Kidney (tissue), 14 donors: ENCODE measurements around the gene IQCB1. TPM values are rescaled to one million over a fixed set of nuclear protein-coding genes. Genes with fewer than 3 reads are reported as not detected.
A peak's percentile ranks its signal among the peaks of the same experiment; 100 is the strongest.
"Not testable (repeated sequence)": the region's sequence is repeated elsewhere in the genome, so short reads cannot be mapped to it uniquely, and the experiment has no call there.

Source experiments
- DNase-seq, 5 donors: peaks; one replicate each; pipeline ENCODE4 v3.0.0-alpha.2; 2013 to 2020
- FAIRE-seq: peaks from 2 replicates; lab custom pipeline; 2012; peaks lifted over from hg19 to GRCh38; lab: Jason Lieb, UNC
- H3K27ac ChIP-seq, 2 donors: one replicate each; pipeline ENCODE4 v1.7.0; 2013; ENCODE audit warnings: low read depth in 2 of 2, low read length in 2 of 2, inconsistent platforms in 1 of 2
- H3K27me3 ChIP-seq: one replicate; pipeline ENCODE4 v1.7.1; 2013; ENCODE audit warnings: low read length, inconsistent platforms; ENCODE audit not compliant: control insufficient read depth, insufficient read depth
- H3K36me3 ChIP-seq, 3 donors: one replicate each; pipeline versions ENCODE4 v1.7.0 to v1.7.1; 2013; ENCODE audit warnings: low read length in 3 of 3, control low read depth in 1 of 3, inconsistent platforms in 1 of 3; ENCODE audit not compliant: insufficient read depth in 3 of 3, control insufficient read depth in 2 of 3
- H3K4me1 ChIP-seq, 3 donors: one replicate each; pipeline versions ENCODE4 v1.7.0 to v1.7.1; 2013; ENCODE audit warnings: low read length in 3 of 3, inconsistent platforms in 1 of 3, low read depth in 1 of 3; ENCODE audit not compliant: control insufficient read depth in 2 of 3, insufficient read depth in 2 of 3
- H3K4me3 ChIP-seq, 3 donors: one replicate each; pipeline versions ENCODE4 v1.7.0 to v1.8.1; 2013; ENCODE audit warnings: low read length in 3 of 3, control low read depth in 1 of 3, inconsistent platforms in 1 of 3
- H3K9ac ChIP-seq, 3 donors: one replicate each; pipeline versions ENCODE4 v1.7.0 to v1.7.1; 2013; ENCODE audit warnings: low read length in 3 of 3, control low read depth in 1 of 3, inconsistent platforms in 1 of 3
- H3K9me3 ChIP-seq, 3 donors: one replicate each; pipeline versions ENCODE4 v1.7.0 to v1.7.1; 2013; ENCODE audit warnings: low read length in 3 of 3, control low read depth in 1 of 3, inconsistent platforms in 1 of 3; ENCODE audit not compliant: control insufficient read depth in 2 of 3, insufficient read depth in 1 of 3
- CTCF ChIP-seq: IDR thresholded peaks from 3 replicates; pipeline ENCODE4 v1.5.1; 2012; ENCODE audit warnings: mild to moderate bottlenecking, moderate library complexity, borderline replicate concordance; ENCODE audit not compliant: insufficient read depth; ENCODE audit errors: extremely low read depth
- intact Hi-C: fragments of 100-400 bp; cut with DNase I; formaldehyde crosslinking; loops from one replicate; pipeline ENCODE4 v1.11.1; 2022
- polyA plus RNA-seq: library from polyadenylated mRNA; stranded (reverse); fragments of 350-450 nt; fragmentation: Illumina TruSeq; extraction: RNeasy Lipid Tissue Mini Kit (QIAGEN cat#74804); gene quantifications from one replicate; pipeline ENCODE4 v1.2.3, GENCODE V29; 2014; ENCODE audit warnings: low read depth, low replicate concordance; ENCODE audit not compliant: insufficient read depth
- total RNA-seq: library from RNA; stranded (reverse); fragmentation: NEBNext Ultra II Directional; extraction: Animal tissue kit (Norgen Biotek cat#: 25700); gene quantifications from one replicate; pipeline ENCODE4 v1.2.1, GENCODE V29; 2021
- donor health status: control.
- donor health status: control.
- donor health status: control.
- donor health status: control.
- donor health status: control.
- donor health status: DM: yes; HTN: yes; CAD: no.
- donor health status: Normal renal cell carcinoma (clear cell type).

The IQCB1 gene
- total and polyA plus RNA-seq, 2 donors from 2014 or later = 12.9 to 16.9 TPM

- H3K9me3 ChIP-seq = no peaks in the 10 kb centered on the region
- intact Hi-C loops = no loop called here
- peak within 1 kb of the TSS; percentile 80 to 93 (median 92) for H3K4me3 ChIP-seq
- H3K27me3 ChIP-seq = peaks cover 2% of the 10 kb centered on the region
- TF ChIP-seq CTCF = no peak
- peak within 1 kb of the TSS; percentile 57 to 83 (median 75) for H3K9ac ChIP-seq
- FAIRE-seq (peak; percentile 99), DNase-seq (peak; percentile 96 to 100 (median 97))
- H3K27ac ChIP-seq = peak within 1 kb of the TSS; percentile 89 to 96
- no peaks in the 10 kb centered on the region for H3K36me3 ChIP-seq
- H3K4me1 ChIP-seq = peaks cover 4 to 13% (median 9%) of the 10 kb centered on the region in 3 donors
These were observed 85.4 kb downstream of the IQCB1 start, which contains the start of gene GOLGB1 for GRCh38 chr3:121749276-121750086. Gene GOLGB1 (minus strand): TSS chr3:121749741. CDS start chr3:121730971, 18,770 bp downstream.

- Histone ChIP-seq H3K27me3 (peaks cover 1% of the 10 kb centered on the region), H3K4me3 (peak overlapping the region; percentile 80 to 93 (median 92))
- intact Hi-C loops = no loop called here
These were observed 86.1 kb downstream of the IQCB1 start for GRCh38 chr3:121748680-121749275.

GRCh38 chr3:121747976-121748375, 86.9 kb downstream of the IQCB1 start:
- peak overlapping the region; percentile 80 to 93 (median 92) for H3K4me3 ChIP-seq
- peak in 1 of 5 donors; percentile 9 for DNase-seq
- H3K4me1 ChIP-seq = peaks cover 4 to 13% (median 9%) of the 10 kb centered on the region in 3 donors
- peaks cover 0 to 2% (median 0%) of the 10 kb centered on the region in 3 donors for H3K9me3 ChIP-seq
- H3K27me3 ChIP-seq = no peaks in the 10 kb centered on the region
- peak overlapping the region; percentile 57 to 83 (median 75) for H3K9ac ChIP-seq
- no peaks in the 10 kb centered on the region for H3K36me3 ChIP-seq
- H3K27ac ChIP-seq = no peak overlapping the region
- no peak for TF ChIP-seq CTCF
- no peak for FAIRE-seq
- intact Hi-C loops = no loop called here

More at GRCh38 chr3:121748680-121749275, 86.1 kb downstream of the IQCB1 start:
- H3K36me3 ChIP-seq = no peaks in the 10 kb centered on the region
- peak overlapping the region; percentile 57 to 83 (median 75) for H3K9ac ChIP-seq
- DNase-seq (peak in 2 of 5 donors; percentile 74 to 85), FAIRE-seq (no peak)
- no peak for TF ChIP-seq CTCF
- peaks cover 4 to 13% (median 9%) of the 10 kb centered on the region in 3 donors for H3K4me1 ChIP-seq
- no peaks in the 10 kb centered on the region for H3K9me3 ChIP-seq
- peak overlapping the region; percentile 89 to 96 for H3K27ac ChIP-seq

GRCh38 chr3:121743106-121743505, 91.8 kb downstream of the IQCB1 start:
- H3K4me3 ChIP-seq = not testable (repeated sequence)

More at GRCh38 chr3:121743106-121743505, 91.8 kb downstream of the IQCB1 start:
- intact Hi-C loops, DNase-seq, H3K4me1 ChIP-seq, H3K9ac ChIP-seq, H3K36me3 ChIP-seq, FAIRE-seq, H3K27ac ChIP-seq, H3K9me3 ChIP-seq, H3K27me3 ChIP-seq: not testable (repeated sequence)
